Measurements from ENCODE around the gene SLC30A3.

The SLC30A3 gene

GRCh38 chr2:27241761-27242613 is 20.9 kb downstream of the SLC30A3 start:
- peaks cover 79% of the 10 kb centered on the region for H3K36me3 Mint-ChIP-seq (ENCODE audit: low read depth)
- H3K4me3 Mint-ChIP-seq = no peak overlapping the region
- H3K27me3 Mint-ChIP-seq = no peaks in the 10 kb centered on the region
- no peaks in the 10 kb centered on the region for H3K4me1 Mint-ChIP-seq (ENCODE audit: low read depth)
- no peak for DNase-seq
- H3K27ac Mint-ChIP-seq = peak overlapping the region; percentile 22
- H3K9me3 Mint-ChIP-seq = no peaks in the 10 kb centered on the region

GRCh38 chr2:27240406-27240805 is 22.4 kb downstream of the SLC30A3 start:
- Mint-ChIP-seq H3K27ac (peak overlapping the region; percentile 27), H3K36me3 (ENCODE audit: low read depth) (peaks cover 95% of the 10 kb centered on the region), H3K9me3 (no peaks in the 10 kb centered on the region), H3K4me3 (no peak overlapping the region), H3K4me1 (ENCODE audit: low read depth) (no peaks in the 10 kb centered on the region), H3K27me3 (no peaks in the 10 kb centered on the region)
- no peak for DNase-seq

- Mint-ChIP-seq H3K27ac (no peak overlapping the region), H3K4me1 (ENCODE audit: low read depth) (no peaks in the 10 kb centered on the region)
These were observed 23.9 kb downstream of the SLC30A3 start for GRCh38 chr2:27238976-27239375.

GRCh38 chr2:27237341-27237945 is 25.4 kb downstream of the SLC30A3 start:
- Mint-ChIP-seq H3K4me3 (no peak overlapping the region), H3K9me3 (no peaks in the 10 kb centered on the region), H3K27ac (no peak overlapping the region), H3K27me3 (no peaks in the 10 kb centered on the region), H3K4me1 (ENCODE audit: low read depth) (no peaks in the 10 kb centered on the region), H3K36me3 (ENCODE audit: low read depth) (peaks cover 100% of the 10 kb centered on the region)
- no peak for DNase-seq

More at GRCh38 chr2:27238976-27239375, 23.9 kb downstream of the SLC30A3 start:
- Mint-ChIP-seq H3K9me3 (no peaks in the 10 kb centered on the region), H3K36me3 (ENCODE audit: low read depth) (peaks cover 100% of the 10 kb centered on the region), H3K27me3 (no peaks in the 10 kb centered on the region), H3K4me3 (no peak overlapping the region)
- DNase-seq = no peak

- Mint-ChIP-seq H3K27me3 (no peaks in the 10 kb centered on the region), H3K4me3 (no peak overlapping the region), H3K4me1 (ENCODE audit: low read depth) (no peaks in the 10 kb centered on the region), H3K36me3 (ENCODE audit: low read depth) (peaks cover 100% of the 10 kb centered on the region), H3K27ac (peak overlapping the region; percentile 16), H3K9me3 (no peaks in the 10 kb centered on the region)
- DNase-seq = no peak
These were observed 26.2 kb downstream of the SLC30A3 start for GRCh38 chr2:27236626-27237025.

- no peaks in the 10 kb centered on the region for H3K4me1 Mint-ChIP-seq (ENCODE audit: low read depth)
- DNase-seq = no peak
- peak overlapping the region; percentile 16 for H3K27ac Mint-ChIP-seq
- H3K36me3 Mint-ChIP-seq (ENCODE audit: low read depth) = peaks cover 100% of the 10 kb centered on the region
- H3K9me3 Mint-ChIP-seq = no peaks in the 10 kb centered on the region
- H3K4me3 Mint-ChIP-seq = no peak overlapping the region
- H3K27me3 Mint-ChIP-seq = no peaks in the 10 kb centered on the region
These were observed 26.7 kb downstream of the SLC30A3 start for GRCh38 chr2:27236136-27236535.

- H3K9me3 Mint-ChIP-seq = no peaks in the 10 kb centered on the region
These were observed 29.5 kb downstream of the SLC30A3 start for GRCh38 chr2:27233341-27233740.

GRCh38 chr2:27231921-27232320 is 30.9 kb downstream of the SLC30A3 start:
- Mint-ChIP-seq H3K27me3 (no peaks in the 10 kb centered on the region), H3K27ac (no peak overlapping the region)

More at GRCh38 chr2:27233341-27233740, 29.5 kb downstream of the SLC30A3 start:
- H3K4me1 Mint-ChIP-seq (ENCODE audit: low read depth) = no peaks in the 10 kb centered on the region
- peaks cover 96% of the 10 kb centered on the region for H3K36me3 Mint-ChIP-seq (ENCODE audit: low read depth)
- H3K27me3 Mint-ChIP-seq = no peaks in the 10 kb centered on the region
- no peak overlapping the region for H3K4me3 Mint-ChIP-seq
- H3K27ac Mint-ChIP-seq = no peak overlapping the region
- DNase-seq = no peak

GRCh38 chr2:27227501-27227900 is 35.3 kb downstream of the SLC30A3 start:
- Mint-ChIP-seq H3K4me1 (ENCODE audit: low read depth) (no peaks in the 10 kb centered on the region), H3K27ac (no peak overlapping the region), H3K9me3 (no peaks in the 10 kb centered on the region), H3K27me3 (no peaks in the 10 kb centered on the region), H3K4me3 (no peak overlapping the region), H3K36me3 (ENCODE audit: low read depth) (peaks cover 96% of the 10 kb centered on the region)
- DNase-seq = no peak

More at GRCh38 chr2:27231921-27232320, 30.9 kb downstream of the SLC30A3 start:
- Mint-ChIP-seq H3K4me3 (no peak overlapping the region), H3K9me3 (no peaks in the 10 kb centered on the region), H3K4me1 (ENCODE audit: low read depth) (no peaks in the 10 kb centered on the region), H3K36me3 (ENCODE audit: low read depth) (peaks cover 96% of the 10 kb centered on the region)
- DNase-seq = no peak

- Mint-ChIP-seq H3K36me3 (ENCODE audit: low read depth) (peaks cover 95% of the 10 kb centered on the region), H3K4me3 (no peak overlapping the region), H3K27ac (no peak overlapping the region), H3K27me3 (no peaks in the 10 kb centered on the region), H3K4me1 (ENCODE audit: low read depth) (peaks cover 7% of the 10 kb centered on the region), H3K9me3 (no peaks in the 10 kb centered on the region)
- no peak for DNase-seq
These were observed 37.3 kb downstream of the SLC30A3 start for GRCh38 chr2:27225526-27225925.

- H3K27ac Mint-ChIP-seq = no peak overlapping the region
- no peak overlapping the region for H3K4me3 Mint-ChIP-seq
- no peak for DNase-seq
- no peaks in the 10 kb centered on the region for H3K9me3 Mint-ChIP-seq
- no peaks in the 10 kb centered on the region for H3K27me3 Mint-ChIP-seq
- H3K36me3 Mint-ChIP-seq (ENCODE audit: low read depth) = peaks cover 97% of the 10 kb centered on the region
- peaks cover 23% of the 10 kb centered on the region for H3K4me1 Mint-ChIP-seq (ENCODE audit: low read depth)
These were observed 39.4 kb downstream of the SLC30A3 start for GRCh38 chr2:27223416-27223815.

GRCh38 chr2:27222407-27222806 is 40.4 kb downstream of the SLC30A3 start:
- Mint-ChIP-seq H3K27me3 (no peaks in the 10 kb centered on the region), H3K36me3 (ENCODE audit: low read depth) (peaks cover 97% of the 10 kb centered on the region), H3K9me3 (no peaks in the 10 kb centered on the region), H3K4me1 (ENCODE audit: low read depth) (peaks cover 29% of the 10 kb centered on the region), H3K4me3 (no peak overlapping the region), H3K27ac (no peak overlapping the region)
- DNase-seq = no peak

- Mint-ChIP-seq H3K27ac (no peak overlapping the region), H3K4me3 (no peak overlapping the region), H3K9me3 (no peaks in the 10 kb centered on the region), H3K4me1 (ENCODE audit: low read depth) (peaks cover 38% of the 10 kb centered on the region), H3K36me3 (ENCODE audit: low read depth) (peaks cover 97% of the 10 kb centered on the region), H3K27me3 (no peaks in the 10 kb centered on the region)
- DNase-seq = no peak
These were observed 41.7 kb downstream of the SLC30A3 start for GRCh38 chr2:27221166-27221565.

- peak overlapping the region; percentile 15 for H3K4me3 Mint-ChIP-seq
- H3K36me3 Mint-ChIP-seq (ENCODE audit: low read depth) = peaks cover 97% of the 10 kb centered on the region
- DNase-seq = no peak
- H3K27ac Mint-ChIP-seq = peak overlapping the region; percentile 55
- H3K27me3 Mint-ChIP-seq = no peaks in the 10 kb centered on the region
- peaks cover 44% of the 10 kb centered on the region for H3K4me1 Mint-ChIP-seq (ENCODE audit: low read depth)
- no peaks in the 10 kb centered on the region for H3K9me3 Mint-ChIP-seq
These were observed 42.8 kb downstream of the SLC30A3 start for GRCh38 chr2:27220091-27220490.

GRCh38 chr2:27219091-27219490 is 43.8 kb downstream of the SLC30A3 start:
- no peak for DNase-seq
- no peaks in the 10 kb centered on the region for H3K27me3 Mint-ChIP-seq
- H3K9me3 Mint-ChIP-seq = no peaks in the 10 kb centered on the region
- peaks cover 97% of the 10 kb centered on the region for H3K36me3 Mint-ChIP-seq (ENCODE audit: low read depth)
- H3K4me1 Mint-ChIP-seq (ENCODE audit: low read depth) = peaks cover 47% of the 10 kb centered on the region
- peak overlapping the region; percentile 98 for H3K27ac Mint-ChIP-seq
- peak overlapping the region; percentile 97 for H3K4me3 Mint-ChIP-seq
